H1 (cell line): ENCODE data around the gene CEP128. TPM values are rescaled to one million over a fixed set of nuclear protein-coding genes. Genes with fewer than 3 reads are reported as not detected.

Source experiments
- CHD7 ChIP-seq: fragments of 300-600 bp; sonication (generic); IDR thresholded peaks from 2 replicates; pipeline ENCODE4 v1.7.1; 2012; ENCODE audit warnings: low read length, moderate library complexity, mild to moderate bottlenecking, inconsistent platforms; ENCODE audit not compliant: insufficient replicate concordance
- EZH2 ChIP-seq: fragments of 200-600 bp; sonication (generic); IDR thresholded peaks from 2 replicates; pipeline ENCODE4 v1.7.1; 2012; ENCODE audit warnings: low read depth, mild to moderate bottlenecking, moderate library complexity, low read length, inconsistent platforms; ENCODE audit not compliant: severe bottlenecking
- GABPA ChIP-seq: IDR thresholded peaks from 2 replicates; pipeline ENCODE4 v1.6.1; 2011; ENCODE audit warnings: mild to moderate bottlenecking, low read length, moderate library complexity, borderline replicate concordance; ENCODE audit not compliant: insufficient read depth
- GTF2F1 ChIP-seq: IDR thresholded peaks from 2 replicates; pipeline ENCODE4 v1.6.1; 2012; ENCODE audit warnings: low read depth, low read length, improper control_type of control experiment, borderline replicate concordance
- POLR2AphosphoS5 ChIP-seq: IDR thresholded peaks from 2 replicates; pipeline ENCODE4 v1.6.1; 2011; ENCODE audit warnings: low read depth, low read length
- SAP30 ChIP-seq: fragments of 300-600 bp; sonication (generic); IDR thresholded peaks from 2 replicates; pipeline ENCODE4 v1.7.1; 2012; ENCODE audit warnings: low read length, moderate library complexity, mild to moderate bottlenecking, inconsistent platforms; ENCODE audit not compliant: insufficient read depth, insufficient replicate concordance
- TAF7 ChIP-seq: optimal IDR thresholded peaks from 2 replicates; pipeline ENCODE3; 2011; ENCODE audit warnings: low read depth, mild to moderate bottlenecking, inconsistent platforms, low read length, moderate library complexity, borderline replicate concordance
- polyA plus RNA-seq, 7 experiments: library from polyadenylated mRNA; depleted of rRNA in 3 of 7; stranded (reverse) in 5 of 7; unstranded in 2 of 7; fragments of >200 nt in 5 of 7; fragments of 200-250 nt in 2 of 7; gene quantifications; 1 replicate in 5 of 7; 2 replicates in 1 of 7; 4 replicates in 1 of 7; pipeline versions ENCODE4 v1.2.1 to v1.2.3, GENCODE V29; 2011 to 2013; ENCODE audit warnings: missing spikeins in 2 of 7, mixed read lengths in 2 of 7
- total RNA-seq: library from RNA; stranded (reverse); fragmentation: NEBNext Ultra II Directional; extraction: Animal tissue kit (Norgen Biotek cat#: 25700); gene quantifications from 2 replicates; pipeline ENCODE4 v1.2.1, GENCODE V29; 2021

The CEP128 gene
- total and polyA plus RNA-seq, 2 of the 8 experiments (the other 6 are each of a cell fraction or from before 2014, with no cell fraction given), result 1.9 to 17.0 TPM

GRCh38 chr14:80535171-80535570 is 406.4 kb downstream of the CEP128 start (continued):
- TF ChIP-seq CHD7 (no peak), SAP30 (no peak), POLR2AphosphoS5 (no peak), EZH2 (no peak), TAF7 (no peak), GTF2F1 (no peak), GABPA (no peak)
- TF ChIP-seq, all 59 proteins: peak for 0
